Esophagus squamous epithelium (tissue), 4 donors: Measurements from ENCODE around the gene SLC25A36.

Source experiments
- CTCF ChIP-seq, 6 experiments: fragments of 450-650 bp in 4 of 6; fragments of 200-600 bp in 2 of 6; sonication (generic) in 2 of 6; IDR thresholded peaks; one replicate each; pipeline ENCODE4 v1.5.1; 2016 to 2019; ENCODE audit warnings: antibody characterized with exemption in 6 of 6, mild to moderate bottlenecking in 4 of 6, moderate library complexity in 4 of 6
- POLR2A ChIP-seq, 4 donors: fragments of 450-650 bp; IDR thresholded peaks; one replicate each; pipeline ENCODE4 v1.6.1; 2017; ENCODE audit warnings: antibody characterized with exemption in 4 of 4, mild to moderate bottlenecking in 4 of 4, moderate library complexity in 3 of 4

GRCh38 chr3:140922634-140923033 is 19.0 kb upstream of the SLC25A36 start:
- TF ChIP-seq CTCF (IDR thresholded peaks at IDR 0.05) (peak in 2 of 6 experiments; percentile 7 to 16), POLR2A (IDR thresholded peaks at IDR 0.05) (no peak)
